ENCODE results near the gene COL11A2.

COL11A2 gene

GRCh38 chr6:33167374-33168283 is 24.6 kb downstream of the COL11A2 start:
- DNase-seq (ENCODE audit: extremely low read depth, low read depth), result no peak
- no peak overlapping the region for H3K4me3 ChIP-seq (replicated peaks; ENCODE audit: low read depth, low read length)
- TF ChIP-seq CTCF (IDR thresholded peaks at IDR 0.05; ENCODE audit: low read depth, low read length, missing control alignments), result no peak

GRCh38 chr6:33166811-33167210 is 25.5 kb downstream of the COL11A2 start:
- no peak for TF ChIP-seq CTCF (IDR thresholded peaks at IDR 0.05; ENCODE audit: low read depth, low read length, missing control alignments)
- H3K4me3 ChIP-seq (replicated peaks; ENCODE audit: low read depth, low read length), result no peak overlapping the region
- DNase-seq (ENCODE audit: extremely low read depth, low read depth), result no peak

- no peak for DNase-seq (ENCODE audit: extremely low read depth, low read depth)
- no peak overlapping the region for H3K4me3 ChIP-seq (replicated peaks; ENCODE audit: low read depth, low read length)
- TF ChIP-seq CTCF (IDR thresholded peaks at IDR 0.05; ENCODE audit: low read depth, low read length, missing control alignments), result no peak
These were observed 25.9 kb downstream of the COL11A2 start for GRCh38 chr6:33166363-33166762.

- no peak for TF ChIP-seq CTCF (IDR thresholded peaks at IDR 0.05; ENCODE audit: low read depth, low read length, missing control alignments)
- no peak overlapping the region for H3K4me3 ChIP-seq (replicated peaks; ENCODE audit: low read depth, low read length)
- DNase-seq (ENCODE audit: extremely low read depth, low read depth), result no peak
These were observed 26.5 kb downstream of the COL11A2 start for GRCh38 chr6:33165581-33166258.

- no peak overlapping the region for H3K4me3 ChIP-seq (replicated peaks; ENCODE audit: low read depth, low read length)
- DNase-seq (ENCODE audit: extremely low read depth, low read depth), result no peak
- TF ChIP-seq CTCF (IDR thresholded peaks at IDR 0.05; ENCODE audit: low read depth, low read length, missing control alignments), result no peak
These were observed 27.4 kb downstream of the COL11A2 start for GRCh38 chr6:33164665-33165373.

- H3K4me3 ChIP-seq (replicated peaks; ENCODE audit: low read depth, low read length), result no peak overlapping the region
- TF ChIP-seq CTCF (IDR thresholded peaks at IDR 0.05; ENCODE audit: low read depth, low read length, missing control alignments), result no peak
- DNase-seq (ENCODE audit: extremely low read depth, low read depth), result no peak
These were observed 28.1 kb downstream of the COL11A2 start for GRCh38 chr6:33164176-33164575.

All from HFF-Myc (cell line).